Measurements from ENCODE around the gene MED14. TPM values are rescaled to one million over a fixed set of nuclear protein-coding genes. Genes with fewer than 3 reads are reported as not detected.

MED14 gene
- total RNA-seq, 1 donor from 2014 or later, result 21.5 TPM

GRCh38 chrX:40651620-40652223 lies 83.6 kb downstream of the MED14 start:
- TF ChIP-seq CTCF (conservative IDR thresholded peaks at IDR 0.05; ENCODE audit: low read depth, low read length), result peak; percentile 67
- DNase-seq (ENCODE audit: low read depth), result no peak
- H3K4me3 ChIP-seq (ENCODE audit: low read depth, low read length), result no peak overlapping the region

GRCh38 chrX:40647307-40648197 lies 87.8 kb downstream of the MED14 start, which contains the start of gene CXorf38:
Gene CXorf38 (minus strand): TSS chrX:40647561. CDS start chrX:40647520, 41 bp downstream.
- DNase-seq (ENCODE audit: low read depth), result no peak
- H3K4me3 ChIP-seq (ENCODE audit: low read depth, low read length), result peak within 1 kb of the TSS; percentile 71
- no peak for TF ChIP-seq CTCF (conservative IDR thresholded peaks at IDR 0.05; ENCODE audit: low read depth, low read length)

GRCh38 chrX:40646489-40647306 lies 88.6 kb downstream of the MED14 start:
- peak overlapping the region; percentile 71 for H3K4me3 ChIP-seq (ENCODE audit: low read depth, low read length)
- DNase-seq (ENCODE audit: low read depth), result no peak
- no peak for TF ChIP-seq CTCF (conservative IDR thresholded peaks at IDR 0.05; ENCODE audit: low read depth, low read length)

- peak; percentile 26 for DNase-seq (ENCODE audit: low read depth)
- H3K4me3 ChIP-seq (ENCODE audit: low read depth, low read length), result peak overlapping the region; percentile 54
- TF ChIP-seq CTCF (conservative IDR thresholded peaks at IDR 0.05; ENCODE audit: low read depth, low read length), result no peak
Observed at GRCh38 chrX:40644821-40645358, 90.5 kb downstream of the MED14 start.

GRCh38 chrX:40644176-40644575 lies 91.2 kb downstream of the MED14 start:
- no peak for TF ChIP-seq CTCF (conservative IDR thresholded peaks at IDR 0.05; ENCODE audit: low read depth, low read length)
- H3K4me3 ChIP-seq (ENCODE audit: low read depth, low read length), result peak overlapping the region; percentile 54
- DNase-seq (ENCODE audit: low read depth), result no peak

- no peak for DNase-seq (ENCODE audit: low read depth)
- no peak for TF ChIP-seq CTCF (conservative IDR thresholded peaks at IDR 0.05; ENCODE audit: low read depth, low read length)
- no peak overlapping the region for H3K4me3 ChIP-seq (ENCODE audit: low read depth, low read length)
Observed at GRCh38 chrX:40637687-40638086, 97.7 kb downstream of the MED14 start.

Measured in epithelial cell of proximal tubule (primary cell).